ENCODE measurements around the gene DLK1.
A peak's percentile ranks its signal among the peaks of the same experiment; 100 is the strongest.

Gene DLK1

DNA sequence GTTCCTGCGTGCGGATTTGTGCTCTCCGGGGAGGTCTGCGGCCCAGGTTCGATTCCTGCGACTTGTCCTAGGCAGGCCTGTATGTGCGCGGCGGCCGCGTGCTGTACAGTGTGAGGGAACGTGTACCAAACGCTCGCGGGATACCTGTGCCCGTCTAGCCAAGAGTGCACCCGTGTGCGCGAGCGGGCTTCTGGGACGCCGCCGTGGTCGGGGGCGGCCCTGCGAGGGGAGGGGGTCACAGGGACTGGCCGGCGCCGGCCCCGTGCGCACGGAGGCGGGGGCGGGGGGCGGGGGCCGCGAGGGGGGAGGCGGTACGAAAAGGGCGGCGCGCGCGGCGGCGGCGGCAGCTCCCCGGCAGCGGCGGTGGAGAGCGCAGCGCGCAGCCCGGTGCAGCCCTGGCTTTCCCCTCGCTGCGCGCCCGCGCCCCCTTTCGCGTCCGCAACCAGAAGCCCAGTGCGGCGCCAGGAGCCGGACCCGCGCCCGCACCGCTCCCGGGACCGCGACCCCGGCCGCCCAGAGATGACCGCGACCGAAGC, at the start of gene DLK1:
Gene DLK1, plus strand, starts transcription at position 343 of the 536 bp plus-strand sequence. Its CDS starts 177 bp downstream, at position 520.
- no peak for DNase-seq (ENCODE audit: low spot score)

DNA sequence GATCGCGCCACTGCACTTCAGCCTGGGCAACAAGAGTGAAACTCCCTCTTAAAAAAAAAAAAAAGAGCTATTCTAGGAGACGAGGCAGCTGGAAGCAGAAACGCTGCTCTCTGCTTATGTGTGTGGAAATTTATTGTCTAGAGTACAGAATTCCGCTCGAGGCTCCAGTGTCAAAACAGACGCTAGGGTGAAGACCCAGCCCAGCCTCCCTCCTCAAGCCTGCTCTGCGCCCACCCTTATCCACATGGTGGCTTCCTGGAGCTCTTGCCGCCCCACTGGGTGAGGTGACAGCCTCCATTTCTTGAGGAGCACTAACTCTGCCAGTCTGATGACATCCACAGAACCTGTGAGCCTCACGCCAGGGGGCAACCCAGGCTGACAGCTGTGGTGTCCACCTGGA, 49.5 kb upstream of the DLK1 start:
- DNase-seq (ENCODE audit: low spot score): peak; percentile 78

DNA sequence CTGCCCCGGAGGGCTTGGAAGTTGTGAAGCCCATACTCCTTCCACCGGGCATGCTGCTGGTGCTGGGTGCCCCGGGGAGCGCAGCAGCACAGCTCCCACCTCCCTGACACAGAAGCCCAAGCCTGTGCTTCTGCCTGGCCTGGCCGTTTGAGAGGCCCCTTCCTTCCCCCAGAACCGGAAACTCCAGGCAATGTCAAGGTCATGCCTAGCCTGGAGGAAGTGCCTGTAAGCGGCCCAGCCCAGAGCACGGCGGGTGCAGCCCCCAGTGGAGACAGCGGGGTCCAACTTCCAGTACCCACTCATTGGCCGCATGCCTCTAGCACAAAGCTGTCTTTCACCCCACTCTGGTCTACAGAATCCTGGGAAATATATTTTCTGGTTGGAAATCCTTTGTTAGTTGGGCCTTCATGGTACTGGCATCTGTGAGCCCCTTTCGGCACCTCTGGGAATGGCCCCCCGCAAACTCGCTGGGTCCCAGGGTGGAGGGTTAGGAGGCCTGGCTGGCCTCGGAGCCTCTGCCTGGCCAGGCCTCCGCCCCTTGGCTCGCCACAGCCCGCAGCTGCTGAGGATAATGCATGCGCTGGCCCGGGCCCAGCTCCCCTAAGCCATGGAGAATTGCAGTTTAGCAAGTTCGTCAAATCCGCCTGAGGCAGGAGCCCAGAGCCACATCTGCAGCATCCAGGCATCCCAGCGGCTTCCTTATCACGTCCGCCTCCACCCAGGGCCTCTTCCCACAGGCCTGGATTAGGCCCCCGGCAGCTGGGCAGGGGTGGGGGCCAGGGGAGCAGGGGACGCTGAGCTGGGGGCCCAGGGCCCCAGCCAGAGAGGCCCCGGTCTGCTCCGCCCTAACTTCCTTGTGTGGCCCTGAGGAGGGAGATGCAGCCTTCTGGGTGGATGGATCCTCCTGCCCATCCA, 48.9 kb upstream of the DLK1 start:
- DNase-seq (ENCODE audit: low spot score): peak; percentile 93

DNA sequence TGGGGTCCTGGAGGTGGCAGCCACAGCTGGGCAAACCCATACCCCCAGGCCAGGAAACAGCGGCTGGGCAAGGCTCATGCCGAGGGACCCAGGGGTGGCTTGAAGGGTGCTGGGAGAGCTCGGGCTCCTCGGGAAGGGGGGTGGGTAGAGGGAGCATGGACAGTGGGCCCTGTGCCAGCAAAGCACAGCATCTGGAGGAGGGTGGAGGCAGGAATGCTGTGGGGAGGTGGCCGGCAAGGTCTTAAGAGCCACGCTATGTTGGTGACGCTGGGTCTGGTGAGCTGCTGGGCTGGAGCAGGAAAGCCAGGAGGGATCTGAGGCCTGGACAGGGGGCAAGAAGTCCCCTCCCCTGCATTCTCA, 48.2 kb upstream of the DLK1 start:
- DNase-seq (ENCODE audit: low spot score): peak; percentile 94

DNA sequence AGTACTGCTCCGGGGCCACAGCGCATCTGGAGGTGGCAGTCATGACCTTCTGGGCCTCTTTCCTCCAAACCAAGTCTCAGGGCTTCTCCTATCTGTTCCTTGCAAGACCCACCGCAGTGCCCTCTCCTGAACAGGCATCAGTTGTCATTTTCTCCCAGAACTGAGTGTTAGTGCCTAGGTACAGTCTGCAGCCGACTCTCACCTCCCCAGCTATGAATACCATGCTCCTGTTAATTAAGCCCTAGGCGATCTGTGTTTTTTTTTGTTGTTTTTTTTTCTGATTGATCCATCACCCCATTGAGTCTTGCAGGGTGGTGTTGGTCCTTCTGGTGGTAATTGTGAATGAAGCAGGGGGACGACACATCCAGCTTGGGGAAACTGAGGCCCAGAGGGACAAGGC, 47.5 kb upstream of the DLK1 start:
- DNase-seq (ENCODE audit: low spot score): no peak

DNA sequence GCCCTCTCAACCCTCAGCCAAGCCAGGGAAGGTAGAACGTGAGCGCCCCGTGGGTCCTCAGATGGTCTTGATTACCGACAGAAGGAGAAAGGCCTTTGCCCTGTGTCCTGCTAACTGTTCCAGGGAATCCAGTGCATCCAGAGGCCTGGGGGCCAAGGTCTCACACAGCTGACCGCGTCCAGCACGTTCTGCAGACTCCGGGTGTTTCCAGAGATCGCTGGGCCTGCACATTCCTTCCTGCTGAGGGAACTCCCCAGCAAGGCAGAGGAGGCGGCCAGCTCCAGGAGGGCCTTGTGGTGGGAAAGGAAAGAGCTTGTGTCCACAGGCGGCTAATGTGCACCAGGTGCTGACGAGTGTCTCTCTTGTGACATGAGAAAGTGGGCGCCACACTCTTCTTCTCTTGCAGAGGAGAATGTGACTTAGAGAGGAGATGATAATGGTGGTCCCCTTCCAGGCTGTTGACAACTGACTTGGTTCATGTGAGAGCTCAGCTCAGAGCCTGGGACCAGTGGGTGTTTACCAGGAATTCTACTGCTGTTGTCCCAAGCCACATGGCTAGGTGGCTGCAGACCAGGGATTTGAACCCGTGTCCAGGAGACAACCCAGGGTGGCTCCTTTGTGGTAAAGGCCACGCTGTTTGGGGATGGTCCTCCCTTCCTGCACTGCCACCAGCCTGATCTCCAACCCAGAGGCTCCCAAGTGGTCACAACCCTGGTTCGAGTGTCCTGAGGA, 46.8 kb upstream of the DLK1 start:
- DNase-seq (ENCODE audit: low spot score): peak; percentile 90

DNA sequence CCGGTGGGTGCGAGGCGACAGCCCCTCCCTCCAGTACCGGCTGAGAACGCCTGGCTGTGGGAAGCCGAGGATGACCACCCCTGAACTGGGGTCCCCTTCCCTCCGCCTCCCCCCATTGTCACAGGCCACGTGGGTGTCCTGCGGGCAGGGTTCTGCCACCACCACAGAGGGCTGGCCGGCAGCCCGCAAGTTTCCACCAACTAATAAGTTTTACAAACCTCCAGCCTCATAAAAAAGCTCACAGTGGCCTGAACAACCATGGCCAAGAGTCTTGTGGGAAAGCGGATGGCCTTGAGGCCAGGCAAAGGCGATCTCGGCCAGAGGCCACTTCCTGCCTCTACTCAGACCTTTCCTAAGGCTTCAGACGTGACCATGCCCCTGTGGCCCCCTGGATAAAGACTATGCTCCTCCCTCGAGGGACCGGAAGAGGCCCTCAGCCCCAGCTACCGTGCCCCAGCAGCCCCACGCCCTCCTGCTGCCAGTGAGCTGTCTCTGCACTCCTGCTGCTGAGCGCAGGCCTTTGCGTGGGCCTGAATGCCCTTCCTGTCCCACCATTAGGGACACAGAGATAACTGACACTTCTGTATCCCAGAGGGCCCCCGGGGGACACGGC, 46.1 kb upstream of the DLK1 start:
- no peak for DNase-seq (ENCODE audit: low spot score)

DNA sequence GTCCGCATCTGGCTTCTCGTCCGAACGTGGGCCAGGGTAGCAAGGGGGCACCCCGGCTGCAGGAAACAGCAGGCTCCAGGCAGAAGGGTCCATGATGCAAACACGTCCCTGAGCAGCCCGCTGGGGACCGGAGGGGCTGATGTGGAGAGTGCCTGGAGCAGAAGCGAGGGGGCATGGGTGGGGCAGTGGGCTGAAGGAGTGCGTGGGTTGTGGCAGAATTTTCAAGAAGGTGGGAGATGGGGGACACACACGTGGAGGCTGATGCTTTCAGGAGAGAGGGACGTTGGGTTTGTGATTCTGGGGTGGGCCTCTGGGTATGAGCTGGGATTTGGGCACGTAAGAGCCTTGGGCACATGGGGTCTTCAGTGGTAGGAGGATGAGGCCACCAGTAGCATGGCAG, 45.6 kb upstream of the DLK1 start:
- no peak for DNase-seq (ENCODE audit: low spot score)

DNA sequence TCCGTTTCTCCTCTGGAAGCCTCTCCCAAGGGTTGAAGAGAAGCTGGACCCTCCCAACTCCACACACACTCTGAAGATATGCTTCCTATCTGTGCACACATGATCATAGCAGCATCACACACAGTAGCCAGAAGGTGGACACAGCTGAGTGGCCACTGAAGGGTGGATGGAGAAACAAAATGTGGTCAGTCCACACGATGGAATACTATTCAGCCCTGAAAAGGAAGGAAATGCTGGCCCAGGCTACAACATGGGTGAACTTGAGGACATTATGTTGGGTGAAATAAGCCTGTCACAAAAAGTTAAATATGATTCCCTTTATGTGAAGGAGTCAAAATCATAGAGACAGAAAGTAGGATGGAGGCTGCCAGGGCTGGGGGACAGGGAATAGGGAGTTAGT, 43.9 kb upstream of the DLK1 start:
- DNase-seq (ENCODE audit: low spot score): no peak

DNA sequence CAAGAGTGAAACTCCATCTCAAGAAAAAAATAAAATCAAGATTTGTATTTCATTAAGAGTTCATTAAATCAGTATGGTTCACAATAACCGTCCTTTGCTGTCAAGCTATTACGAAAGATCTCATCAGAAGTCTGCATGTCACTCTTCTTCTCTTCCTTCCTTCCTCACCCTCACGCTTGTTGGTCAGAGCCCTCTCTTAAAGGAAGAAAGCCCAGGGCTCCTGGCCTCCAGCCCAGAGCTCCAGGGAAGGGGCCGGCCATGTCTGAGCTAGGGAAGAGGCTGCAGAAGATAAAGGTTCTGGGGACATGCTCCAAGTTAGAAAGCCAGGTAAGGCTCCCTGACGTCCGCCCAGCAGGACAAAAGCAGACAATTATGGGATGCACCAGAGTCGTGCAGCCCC, 43.1 kb upstream of the DLK1 start:
- DNase-seq (ENCODE audit: low spot score): no peak

DNA sequence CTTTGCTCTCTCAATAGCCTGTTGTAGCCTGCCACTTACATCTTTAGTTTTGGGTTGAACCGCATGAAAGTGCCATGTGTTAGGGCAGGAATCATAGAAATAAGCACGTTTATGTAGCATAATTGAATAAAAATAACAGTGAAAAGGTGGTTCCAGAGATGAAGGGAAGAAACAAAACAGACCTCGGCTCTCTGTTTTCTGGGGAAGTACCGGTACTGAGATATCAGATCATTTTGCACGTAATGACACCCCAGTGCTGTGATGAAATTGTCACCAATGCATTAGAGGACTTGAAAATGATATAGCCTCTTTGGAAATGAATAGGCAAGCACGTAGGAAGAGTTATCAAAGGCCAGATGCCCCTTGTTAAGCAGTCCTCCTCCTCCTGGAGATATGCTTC, 42.5 kb upstream of the DLK1 start:
- no peak for DNase-seq (ENCODE audit: low spot score)

- DNase-seq (ENCODE audit: low spot score): no peak
Observed at GRCh38 chr14:100684961-100685360, 41.7 kb upstream of the DLK1 start.

GRCh38 chr14:100686858-100687257, 39.8 kb upstream of the DLK1 start:
- DNase-seq (ENCODE audit: low spot score): no peak

DNA sequence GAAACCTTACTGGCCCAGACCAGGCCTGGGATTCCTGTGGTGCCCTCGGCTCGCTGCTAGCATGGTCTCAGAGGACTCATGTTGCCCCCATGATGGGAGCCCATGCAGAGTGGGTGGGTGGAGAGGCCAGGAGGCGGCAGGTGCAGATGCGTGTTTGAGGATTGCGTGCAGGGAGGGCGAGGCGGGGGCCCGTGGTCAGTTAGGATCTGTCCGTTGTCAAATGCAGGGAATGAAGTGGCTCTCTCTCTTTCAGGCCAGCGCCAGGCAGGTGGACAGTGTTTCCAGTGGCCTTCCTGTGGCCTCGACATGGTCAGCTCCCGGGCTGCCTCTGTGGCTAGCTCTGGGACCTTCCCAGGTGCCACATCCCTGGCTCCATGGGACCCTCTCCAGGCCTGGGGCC, 39.3 kb upstream of the DLK1 start:
- DNase-seq (ENCODE audit: low spot score): no peak

GRCh38 chr14:100688051-100688450, 38.6 kb upstream of the DLK1 start:
- no peak for DNase-seq (ENCODE audit: low spot score)

DNA sequence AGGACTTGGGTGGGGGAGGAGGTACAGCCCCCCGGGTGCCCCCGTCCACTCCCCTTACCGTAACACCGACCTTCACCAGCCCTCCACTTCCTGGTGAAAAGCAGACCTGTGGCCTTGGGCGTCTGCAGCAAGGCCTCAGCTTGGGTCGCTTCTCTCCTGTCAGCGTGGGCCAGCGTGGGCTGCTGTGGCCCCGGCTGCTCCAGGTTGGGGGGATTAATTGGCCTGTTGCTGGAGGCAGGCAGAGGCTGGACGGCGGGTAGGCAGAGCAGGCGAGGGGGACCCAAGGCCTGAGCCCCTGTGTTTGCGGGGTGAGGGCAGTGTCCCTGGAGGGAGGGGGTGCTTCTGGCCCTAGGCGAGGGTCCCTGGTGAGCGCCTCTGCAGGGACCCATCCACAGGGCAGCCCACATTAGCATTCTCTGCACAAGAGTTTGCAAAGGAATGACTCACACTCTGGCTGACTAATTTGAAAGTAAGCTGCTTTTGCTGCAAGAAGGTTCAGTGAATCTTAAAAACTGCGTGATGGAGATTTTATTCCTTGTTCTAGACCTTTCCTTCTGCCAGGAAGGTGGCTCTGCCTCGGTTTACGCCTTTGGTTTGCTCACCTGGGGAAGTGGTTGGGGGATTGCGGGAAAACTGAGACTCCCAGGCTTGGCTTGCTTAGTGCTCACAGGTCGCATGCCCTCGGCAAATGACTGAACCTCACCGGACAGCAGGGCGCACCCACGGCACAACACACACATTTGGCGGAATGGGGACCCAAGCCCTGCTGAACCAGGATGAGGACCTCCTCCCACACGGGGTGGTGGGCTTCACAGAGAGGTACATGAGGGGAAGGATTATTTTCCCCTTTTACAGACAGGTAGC, 37.9 kb upstream of the DLK1 start:
- DNase-seq (ENCODE audit: low spot score): no peak

DNA sequence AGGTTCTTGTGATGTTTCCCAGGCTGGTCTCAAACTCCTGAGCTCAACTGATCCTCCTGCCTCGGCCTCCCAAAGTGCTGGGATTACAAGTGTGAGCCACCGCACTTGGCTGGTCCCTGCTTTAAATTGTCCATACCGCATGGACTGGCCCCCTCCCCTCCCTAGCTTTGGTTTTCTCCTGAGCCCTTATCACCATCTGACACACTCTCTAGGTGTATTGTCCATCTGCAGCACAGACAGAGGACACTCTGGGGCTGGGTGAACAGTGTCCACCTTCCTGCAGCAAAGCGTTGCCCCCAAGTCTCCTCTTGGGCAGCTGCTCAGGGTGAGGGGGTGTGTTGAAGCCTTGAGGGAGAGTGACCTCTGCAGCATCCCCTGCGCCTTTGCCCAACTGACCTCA, 36.0 kb upstream of the DLK1 start:
- no peak for DNase-seq (ENCODE audit: low spot score)

GRCh38 chr14:100691395-100692056, 35.2 kb upstream of the DLK1 start:
- no peak for DNase-seq (ENCODE audit: low spot score)

DNA sequence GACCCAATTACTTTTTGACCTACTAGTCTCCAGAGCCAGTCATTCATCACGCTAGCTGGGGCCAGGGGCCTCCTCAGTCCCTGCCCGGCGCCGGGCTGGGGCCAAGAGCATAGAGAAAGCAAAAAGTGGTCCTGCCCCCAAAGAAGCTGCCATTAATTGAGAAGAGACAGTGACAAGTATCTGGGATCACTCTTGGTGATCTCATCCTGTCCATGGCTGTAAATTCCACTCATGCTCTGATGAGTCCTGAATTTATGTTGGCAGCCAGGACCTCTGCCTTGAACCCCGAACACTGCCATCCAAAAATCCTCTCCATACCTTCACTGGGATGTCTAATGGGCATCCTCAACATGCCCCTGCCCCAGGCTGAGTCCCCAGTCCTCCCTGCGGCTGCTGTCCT, 34.4 kb upstream of the DLK1 start:
- DNase-seq (ENCODE audit: low spot score): no peak

- DNase-seq (ENCODE audit: low spot score): no peak
Observed at GRCh38 chr14:100692859-100693558, 33.7 kb upstream of the DLK1 start.
